SK-N-SH treated with all-trans-retinoic acid at 6 μM for 48 hours (cell line): Measurements from ENCODE around the gene FNDC3A.

Source experiments
- ATAC-seq: fragments of 200-7000 bp; cut with Tn5 transposase; 3 replicates; pipeline ENCODE4 v1.9.1; 2020; ENCODE audit warnings: mild to moderate bottlenecking, moderate library complexity
- ARNTL ChIP-seq: fragments of 450-650 bp; formaldehyde crosslinking; IDR thresholded peaks from 2 replicates; pipeline ENCODE4 v1.5.0; 2020; ENCODE audit warnings: low read depth, mild to moderate bottlenecking, moderate library complexity, borderline replicate concordance
- BACH2 ChIP-seq: fragments of 250-450 bp; sonication (Bioruptor Pico); IDR thresholded peaks from 2 replicates; pipeline ENCODE4 v1.9.0; 2021; ENCODE audit warnings: mild to moderate bottlenecking, borderline replicate concordance
- CSDC2 ChIP-seq: fragments of 250-450 bp; sonication (Bioruptor Pico); IDR thresholded peaks from 2 replicates; pipeline ENCODE4 v1.5.0; 2020; ENCODE audit warnings: mild to moderate bottlenecking, moderate library complexity
- ESRRG ChIP-seq: fragments of 250-450 bp; sonication (Bioruptor Pico); IDR thresholded peaks from 2 replicates; pipeline ENCODE4 v1.6.1; 2021; ENCODE audit warnings: mild to moderate bottlenecking
- GLIS3 ChIP-seq: fragments of 250-450 bp; sonication (Bioruptor Pico); IDR thresholded peaks from 2 replicates; pipeline ENCODE4 v1.5.0; 2020; ENCODE audit warnings: mild to moderate bottlenecking, moderate library complexity
- ISL1 ChIP-seq: fragments of 250-450 bp; sonication (Bioruptor Pico); IDR thresholded peaks from 2 replicates; pipeline ENCODE4 v2.1.2; 2022; ENCODE audit warnings: mild to moderate bottlenecking, moderate library complexity
- OSR1 ChIP-seq: fragments of 250-450 bp; sonication (Bioruptor Pico); IDR thresholded peaks from 2 replicates; pipeline ENCODE4 v1.8.0; 2022; ENCODE audit warnings: moderate library complexity, mild to moderate bottlenecking, inconsistent platforms
- PPARA ChIP-seq: fragments of 250-450 bp; sonication (Bioruptor Pico); IDR thresholded peaks from 2 replicates; pipeline ENCODE4 v1.5.0; 2020; ENCODE audit warnings: mild to moderate bottlenecking, borderline replicate concordance
- RARB ChIP-seq: fragments of 250-450 bp; sonication (Bioruptor Pico); IDR thresholded peaks from 2 replicates; pipeline ENCODE4 v1.8.0; 2021; ENCODE audit warnings: mild to moderate bottlenecking, moderate library complexity
- SNAI2 ChIP-seq: fragments of 250-450 bp; sonication (Bioruptor Pico); IDR thresholded peaks from 2 replicates; pipeline ENCODE4 v1.5.0; 2020; ENCODE audit warnings: mild to moderate bottlenecking, moderate library complexity
- TCF4 ChIP-seq: fragments of 250-450 bp; sonication (Bioruptor Pico); IDR thresholded peaks from 2 replicates; pipeline ENCODE4 v1.8.0; 2021; ENCODE audit warnings: mild to moderate bottlenecking, moderate library complexity, borderline replicate concordance
- TOX ChIP-seq: fragments of 250-450 bp; sonication (Bioruptor Pico); IDR thresholded peaks from 2 replicates; pipeline ENCODE4 v1.8.0; 2021; ENCODE audit warnings: mild to moderate bottlenecking, moderate library complexity, borderline replicate concordance
- ZC3H10 ChIP-seq: fragments of 250-450 bp; sonication (Bioruptor Pico); IDR thresholded peaks from 2 replicates; pipeline ENCODE4 v1.5.1; 2021; ENCODE audit warnings: mild to moderate bottlenecking, moderate library complexity
- ZFP3 ChIP-seq: fragments of 250-450 bp; sonication (Bioruptor Pico); IDR thresholded peaks from 2 replicates; pipeline ENCODE4 v1.5.0; 2020; ENCODE audit warnings: mild to moderate bottlenecking, moderate library complexity
- ZFP30 ChIP-seq: fragments of 450-650 bp; formaldehyde crosslinking; IDR thresholded peaks from 2 replicates; pipeline ENCODE4 v1.5.0; 2022; ENCODE audit warnings: mild to moderate bottlenecking, moderate library complexity
- ZNF565 ChIP-seq: fragments of 450-650 bp; formaldehyde crosslinking; conservative IDR thresholded peaks from 2 replicates; pipeline ENCODE4 v1.5.0; 2020; ENCODE audit warnings: low read depth, mild to moderate bottlenecking, moderate library complexity
- ZNF70 ChIP-seq: fragments of 450-650 bp; formaldehyde crosslinking; IDR thresholded peaks from 2 replicates; pipeline ENCODE4 v1.5.0; 2020; ENCODE audit warnings: mild to moderate bottlenecking, moderate library complexity
- ZNF8 ChIP-seq: fragments of 450-650 bp; formaldehyde crosslinking; IDR thresholded peaks from 2 replicates; pipeline ENCODE4 v1.5.0; 2020; ENCODE audit warnings: mild to moderate bottlenecking, moderate library complexity
- TF ChIP-seq, protein P1 (sequence below): fragments of 250-450 bp; sonication (Bioruptor Pico); IDR thresholded peaks from 2 replicates; pipeline ENCODE4 v1.5.1; 2021; ENCODE audit warnings: mild to moderate bottlenecking, moderate library complexity
- TF ChIP-seq, protein P2 (sequence below): fragments of 250-450 bp; sonication (Bioruptor Pico); IDR thresholded peaks from 2 replicates; pipeline ENCODE4 v1.5.0; 2020; ENCODE audit warnings: mild to moderate bottlenecking, moderate library complexity
- TF ChIP-seq, protein P3 (sequence below): fragments of 250-450 bp; sonication (Bioruptor Pico); IDR thresholded peaks from 2 replicates; pipeline ENCODE4 v1.8.0; 2020; ENCODE audit warnings: mild to moderate bottlenecking, moderate library complexity, borderline replicate concordance
- TF ChIP-seq, protein P4 (sequence below): fragments of 250-450 bp; sonication (Bioruptor Pico); IDR thresholded peaks from 2 replicates; pipeline ENCODE4 v1.8.0; 2021; ENCODE audit warnings: low read depth, mild to moderate bottlenecking, moderate library complexity, borderline replicate concordance
- TF ChIP-seq, protein P5 (sequence below): fragments of 250-450 bp; sonication (Bioruptor Pico); IDR thresholded peaks from 2 replicates; pipeline ENCODE4 v1.5.1; 2020; ENCODE audit warnings: low read depth, mild to moderate bottlenecking, moderate library complexity

FNDC3A gene

DNA sequence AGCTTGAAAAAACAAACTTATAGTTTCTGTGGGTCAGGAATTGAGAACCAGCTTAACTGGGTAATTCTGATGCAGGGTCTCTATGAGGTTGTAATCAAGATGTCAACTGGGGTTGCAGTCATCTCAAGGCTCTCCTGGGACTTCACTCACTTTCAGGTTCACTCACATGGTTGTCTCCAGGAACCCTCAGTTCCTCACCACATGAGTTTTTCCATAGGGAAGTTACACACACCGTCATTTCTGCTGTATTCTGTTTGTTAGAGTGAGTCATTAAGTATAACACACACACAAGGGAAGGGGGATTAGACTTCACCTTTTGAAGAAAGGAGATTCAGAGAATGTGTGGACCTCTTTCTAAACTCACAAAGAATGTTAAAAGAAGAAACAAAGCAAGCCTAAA, 209.6 kb downstream of the FNDC3A start (continued):
- TF ChIP-seq BACH2 (CRISPR knock-in tag) (no peak), ZC3H10 (CRISPR knock-in tag) (no peak), TOX (CRISPR knock-in tag) (no peak), ISL1 (CRISPR knock-in tag) (no peak), RARB (CRISPR knock-in tag) (no peak)
- TF ChIP-seq, all 23 proteins: peak for 0

DNA sequence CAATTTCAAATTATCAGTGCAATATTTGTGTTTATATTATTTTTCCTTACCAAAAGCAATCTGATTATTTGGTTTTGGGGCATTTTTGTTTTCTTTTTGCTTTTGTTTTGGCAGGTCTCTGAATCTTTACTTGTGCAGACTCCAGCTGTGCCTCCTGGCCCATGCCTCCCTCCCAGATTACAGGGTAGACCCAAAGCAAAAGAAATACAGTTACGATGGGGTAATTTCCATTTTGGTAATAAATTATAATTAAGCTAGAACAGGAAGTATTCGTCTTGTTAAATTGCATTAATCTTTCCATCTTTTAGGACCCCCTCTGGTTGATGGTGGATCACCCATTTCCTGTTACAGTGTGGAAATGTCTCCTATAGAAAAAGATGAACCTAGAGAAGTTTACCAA, 215.2 kb downstream of the FNDC3A start:
- TF ChIP-seq, protein P1, sequence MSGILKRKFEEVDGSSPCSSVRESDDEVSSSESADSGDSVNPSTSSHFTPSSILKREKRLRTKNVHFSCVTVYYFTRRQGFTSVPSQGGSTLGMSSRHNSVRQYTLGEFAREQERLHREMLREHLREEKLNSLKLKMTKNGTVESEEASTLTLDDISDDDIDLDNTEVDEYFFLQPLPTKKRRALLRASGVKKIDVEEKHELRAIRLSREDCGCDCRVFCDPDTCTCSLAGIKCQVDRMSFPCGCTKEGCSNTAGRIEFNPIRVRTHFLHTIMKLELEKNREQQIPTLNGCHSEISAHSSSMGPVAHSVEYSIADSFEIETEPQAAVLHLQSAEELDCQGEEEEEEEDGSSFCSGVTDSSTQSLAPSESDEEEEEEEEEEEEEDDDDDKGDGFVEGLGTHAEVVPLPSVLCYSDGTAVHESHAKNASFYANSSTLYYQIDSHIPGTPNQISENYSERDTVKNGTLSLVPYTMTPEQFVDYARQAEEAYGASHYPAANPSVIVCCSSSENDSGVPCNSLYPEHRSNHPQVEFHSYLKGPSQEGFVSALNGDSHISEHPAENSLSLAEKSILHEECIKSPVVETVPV: no peak
- TF ChIP-seq ZNF8 (CRISPR knock-in tag) (no peak), ZFP30 (no peak), TCF4 (no peak), RARB (CRISPR knock-in tag) (no peak), TOX (CRISPR knock-in tag) (no peak), ISL1 (CRISPR knock-in tag) (no peak), ZC3H10 (CRISPR knock-in tag) (no peak), ARNTL (CRISPR knock-in tag) (no peak), ZNF565 (CRISPR knock-in tag) (no peak), ESRRG (CRISPR knock-in tag) (no peak), ZNF70 (CRISPR knock-in tag) (no peak), BACH2 (CRISPR knock-in tag) (no peak), OSR1 (no peak)
- TF ChIP-seq, protein P2, sequence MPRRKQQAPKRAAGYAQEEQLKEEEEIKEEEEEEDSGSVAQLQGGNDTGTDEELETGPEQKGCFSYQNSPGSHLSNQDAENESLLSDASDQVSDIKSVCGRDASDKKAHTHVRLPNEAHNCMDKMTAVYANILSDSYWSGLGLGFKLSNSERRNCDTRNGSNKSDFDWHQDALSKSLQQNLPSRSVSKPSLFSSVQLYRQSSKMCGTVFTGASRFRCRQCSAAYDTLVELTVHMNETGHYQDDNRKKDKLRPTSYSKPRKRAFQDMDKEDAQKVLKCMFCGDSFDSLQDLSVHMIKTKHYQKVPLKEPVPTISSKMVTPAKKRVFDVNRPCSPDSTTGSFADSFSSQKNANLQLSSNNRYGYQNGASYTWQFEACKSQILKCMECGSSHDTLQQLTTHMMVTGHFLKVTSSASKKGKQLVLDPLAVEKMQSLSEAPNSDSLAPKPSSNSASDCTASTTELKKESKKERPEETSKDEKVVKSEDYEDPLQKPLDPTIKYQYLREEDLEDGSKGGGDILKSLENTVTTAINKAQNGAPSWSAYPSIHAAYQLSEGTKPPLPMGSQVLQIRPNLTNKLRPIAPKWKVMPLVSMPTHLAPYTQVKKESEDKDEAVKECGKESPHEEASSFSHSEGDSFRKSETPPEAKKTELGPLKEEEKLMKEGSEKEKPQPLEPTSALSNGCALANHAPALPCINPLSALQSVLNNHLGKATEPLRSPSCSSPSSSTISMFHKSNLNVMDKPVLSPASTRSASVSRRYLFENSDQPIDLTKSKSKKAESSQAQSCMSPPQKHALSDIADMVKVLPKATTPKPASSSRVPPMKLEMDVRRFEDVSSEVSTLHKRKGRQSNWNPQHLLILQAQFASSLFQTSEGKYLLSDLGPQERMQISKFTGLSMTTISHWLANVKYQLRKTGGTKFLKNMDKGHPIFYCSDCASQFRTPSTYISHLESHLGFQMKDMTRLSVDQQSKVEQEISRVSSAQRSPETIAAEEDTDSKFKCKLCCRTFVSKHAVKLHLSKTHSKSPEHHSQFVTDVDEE (CRISPR knock-in tag): no peak
- TF ChIP-seq, protein P3, sequence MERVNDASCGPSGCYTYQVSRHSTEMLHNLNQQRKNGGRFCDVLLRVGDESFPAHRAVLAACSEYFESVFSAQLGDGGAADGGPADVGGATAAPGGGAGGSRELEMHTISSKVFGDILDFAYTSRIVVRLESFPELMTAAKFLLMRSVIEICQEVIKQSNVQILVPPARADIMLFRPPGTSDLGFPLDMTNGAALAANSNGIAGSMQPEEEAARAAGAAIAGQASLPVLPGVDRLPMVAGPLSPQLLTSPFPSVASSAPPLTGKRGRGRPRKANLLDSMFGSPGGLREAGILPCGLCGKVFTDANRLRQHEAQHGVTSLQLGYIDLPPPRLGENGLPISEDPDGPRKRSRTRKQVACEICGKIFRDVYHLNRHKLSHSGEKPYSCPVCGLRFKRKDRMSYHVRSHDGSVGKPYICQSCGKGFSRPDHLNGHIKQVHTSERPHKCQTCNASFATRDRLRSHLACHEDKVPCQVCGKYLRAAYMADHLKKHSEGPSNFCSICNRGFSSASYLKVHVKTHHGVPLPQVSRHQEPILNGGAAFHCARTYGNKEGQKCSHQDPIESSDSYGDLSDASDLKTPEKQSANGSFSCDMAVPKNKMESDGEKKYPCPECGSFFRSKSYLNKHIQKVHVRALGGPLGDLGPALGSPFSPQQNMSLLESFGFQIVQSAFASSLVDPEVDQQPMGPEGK: no peak
- TF ChIP-seq, protein P4, sequence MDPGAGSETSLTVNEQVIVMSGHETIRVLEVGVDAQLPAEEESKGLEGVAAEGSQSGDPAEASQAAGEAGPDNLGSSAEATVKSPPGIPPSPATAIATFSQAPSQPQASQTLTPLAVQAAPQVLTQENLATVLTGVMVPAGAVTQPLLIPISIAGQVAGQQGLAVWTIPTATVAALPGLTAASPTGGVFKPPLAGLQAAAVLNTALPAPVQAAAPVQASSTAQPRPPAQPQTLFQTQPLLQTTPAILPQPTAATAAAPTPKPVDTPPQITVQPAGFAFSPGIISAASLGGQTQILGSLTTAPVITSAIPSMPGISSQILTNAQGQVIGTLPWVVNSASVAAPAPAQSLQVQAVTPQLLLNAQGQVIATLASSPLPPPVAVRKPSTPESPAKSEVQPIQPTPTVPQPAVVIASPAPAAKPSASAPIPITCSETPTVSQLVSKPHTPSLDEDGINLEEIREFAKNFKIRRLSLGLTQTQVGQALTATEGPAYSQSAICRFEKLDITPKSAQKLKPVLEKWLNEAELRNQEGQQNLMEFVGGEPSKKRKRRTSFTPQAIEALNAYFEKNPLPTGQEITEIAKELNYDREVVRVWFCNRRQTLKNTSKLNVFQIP (CRISPR knock-in tag): no peak
- ATAC-seq: no peak

DNA sequence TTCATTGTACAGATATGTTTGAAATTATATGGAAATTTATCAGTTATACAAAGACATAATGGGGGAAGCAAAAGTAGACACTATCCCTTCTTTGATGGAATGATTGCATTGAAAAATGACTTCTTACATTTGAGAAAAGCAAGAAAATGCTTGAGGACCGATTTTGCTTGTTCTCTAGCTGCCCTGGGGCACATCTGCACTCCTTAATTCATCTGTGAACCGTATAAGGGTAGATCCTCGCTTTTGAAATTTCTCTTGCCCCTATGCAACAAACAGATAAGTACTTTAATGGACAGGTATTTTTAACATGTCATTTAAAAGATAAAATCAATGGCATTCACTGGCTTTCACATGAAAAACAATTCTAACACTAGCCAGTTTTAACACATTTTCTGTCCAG, 230.9 kb downstream of the FNDC3A start:
- no peak for ATAC-seq
- TF ChIP-seq ZFP3: no peak
- no peak for TF ChIP-seq TCF4
- no peak for TF ChIP-seq BACH2 (CRISPR knock-in tag)
- TF ChIP-seq, protein P3: no peak
- no peak for TF ChIP-seq SNAI2 (CRISPR knock-in tag)
- no peak for TF ChIP-seq ZNF70 (CRISPR knock-in tag)
- TF ChIP-seq, protein P1: no peak
- TF ChIP-seq PPARA (CRISPR knock-in tag): no peak
- TF ChIP-seq ARNTL (CRISPR knock-in tag): no peak
- TF ChIP-seq GLIS3 (CRISPR knock-in tag): no peak
- TF ChIP-seq ZNF8 (CRISPR knock-in tag): no peak
- TF ChIP-seq, protein P5, sequence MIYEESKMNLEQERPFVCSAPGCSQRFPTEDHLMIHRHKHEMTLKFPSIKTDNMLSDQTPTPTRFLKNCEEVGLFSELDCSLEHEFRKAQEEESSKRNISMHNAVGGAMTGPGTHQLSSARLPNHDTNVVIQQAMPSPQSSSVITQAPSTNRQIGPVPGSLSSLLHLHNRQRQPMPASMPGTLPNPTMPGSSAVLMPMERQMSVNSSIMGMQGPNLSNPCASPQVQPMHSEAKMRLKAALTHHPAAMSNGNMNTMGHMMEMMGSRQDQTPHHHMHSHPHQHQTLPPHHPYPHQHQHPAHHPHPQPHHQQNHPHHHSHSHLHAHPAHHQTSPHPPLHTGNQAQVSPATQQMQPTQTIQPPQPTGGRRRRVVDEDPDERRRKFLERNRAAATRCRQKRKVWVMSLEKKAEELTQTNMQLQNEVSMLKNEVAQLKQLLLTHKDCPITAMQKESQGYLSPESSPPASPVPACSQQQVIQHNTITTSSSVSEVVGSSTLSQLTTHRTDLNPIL (CRISPR knock-in tag): no peak
- no peak for TF ChIP-seq OSR1
- no peak for TF ChIP-seq CSDC2 (CRISPR knock-in tag)
- TF ChIP-seq, protein P4 (CRISPR knock-in tag): no peak
